Activated CD8-positive, alpha-beta memory T cell treated with anti-CD3 and anti-CD28 coated beads, Interleukin-2, amount 50 U/mL, for 24 hours (primary cell): ENCODE results near the gene MATCAP1.

ENCODE experiments used
- DNase-seq: peaks from one replicate; pipeline ENCODE4 v3.0.0-alpha.2; 2020; ENCODE audit errors: extremely low read depth

MATCAP1 gene

DNA sequence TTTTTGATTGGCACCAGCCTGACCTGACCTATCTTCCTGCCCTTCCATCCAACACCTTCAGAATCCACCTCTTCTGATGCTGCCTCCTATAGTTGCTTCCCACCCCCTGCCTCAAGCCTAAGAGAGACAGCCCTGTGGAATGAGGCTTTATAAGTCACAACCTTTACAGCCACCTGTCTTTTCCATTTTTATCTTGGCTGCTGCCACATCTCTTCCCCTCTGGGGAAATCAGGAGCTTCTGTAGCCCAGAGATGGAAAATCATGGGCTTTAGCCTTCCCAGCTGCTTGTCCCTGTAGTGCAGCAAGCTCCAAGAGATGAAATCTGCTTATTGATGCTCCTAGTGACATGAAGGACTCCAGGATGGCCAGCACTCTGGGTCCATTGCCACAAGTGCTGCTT is 55.3 kb downstream of the MATCAP1 start:
- no peak for DNase-seq
